ENCODE measurements around the gene PPEF1.

DNA sequence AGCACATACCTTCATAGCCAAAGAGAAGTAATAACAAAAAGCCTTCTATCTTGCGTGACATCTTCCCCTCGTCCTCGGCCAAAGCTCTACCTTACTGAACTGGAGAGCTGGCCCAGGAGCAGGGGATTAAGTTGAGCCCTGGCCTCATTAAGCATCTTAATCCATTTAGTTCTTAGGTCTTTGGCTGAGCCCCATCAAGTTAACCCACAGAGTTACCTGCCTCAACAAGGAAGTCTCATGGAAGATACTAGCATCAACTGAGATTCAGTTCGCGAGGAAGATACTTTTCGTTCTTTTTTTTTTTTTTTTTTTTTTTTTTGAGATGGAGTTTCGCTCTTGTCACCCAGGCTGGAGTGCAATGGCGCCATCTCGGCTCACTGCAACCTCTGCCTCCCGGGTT lies 35.4 kb upstream of the PPEF1 start, which contains the start of gene RS1:
- TF ChIP-seq POLR2A (IDR thresholded peaks at IDR 0.05): no peak
- TF ChIP-seq, protein P1, sequence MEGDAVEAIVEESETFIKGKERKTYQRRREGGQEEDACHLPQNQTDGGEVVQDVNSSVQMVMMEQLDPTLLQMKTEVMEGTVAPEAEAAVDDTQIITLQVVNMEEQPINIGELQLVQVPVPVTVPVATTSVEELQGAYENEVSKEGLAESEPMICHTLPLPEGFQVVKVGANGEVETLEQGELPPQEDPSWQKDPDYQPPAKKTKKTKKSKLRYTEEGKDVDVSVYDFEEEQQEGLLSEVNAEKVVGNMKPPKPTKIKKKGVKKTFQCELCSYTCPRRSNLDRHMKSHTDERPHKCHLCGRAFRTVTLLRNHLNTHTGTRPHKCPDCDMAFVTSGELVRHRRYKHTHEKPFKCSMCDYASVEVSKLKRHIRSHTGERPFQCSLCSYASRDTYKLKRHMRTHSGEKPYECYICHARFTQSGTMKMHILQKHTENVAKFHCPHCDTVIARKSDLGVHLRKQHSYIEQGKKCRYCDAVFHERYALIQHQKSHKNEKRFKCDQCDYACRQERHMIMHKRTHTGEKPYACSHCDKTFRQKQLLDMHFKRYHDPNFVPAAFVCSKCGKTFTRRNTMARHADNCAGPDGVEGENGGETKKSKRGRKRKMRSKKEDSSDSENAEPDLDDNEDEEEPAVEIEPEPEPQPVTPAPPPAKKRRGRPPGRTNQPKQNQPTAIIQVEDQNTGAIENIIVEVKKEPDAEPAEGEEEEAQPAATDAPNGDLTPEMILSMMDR (IDR thresholded peaks at IDR 0.05): no peak

Measured in lower leg skin (tissue), 3 donors.